ENCODE data around the gene ZNF416.

Gene ZNF416

DNA sequence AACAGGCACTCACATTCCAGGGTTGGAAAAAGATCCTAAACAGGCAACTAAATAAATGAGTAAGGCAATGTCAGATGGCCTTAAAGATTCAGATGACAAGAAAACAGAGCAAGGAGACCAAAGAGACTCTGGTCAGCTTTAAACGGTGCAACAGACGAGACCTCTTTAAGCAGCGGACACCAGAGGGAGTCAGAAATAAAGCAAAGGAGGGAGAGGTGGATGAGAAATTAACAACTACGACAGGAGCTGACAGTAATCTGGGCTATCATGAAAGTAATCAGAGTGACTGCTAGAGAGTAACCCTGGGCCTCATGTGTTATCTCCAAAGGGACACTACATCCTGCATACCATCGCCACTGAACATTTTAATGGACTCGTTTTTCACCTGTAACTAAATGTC lies 20.2 kb downstream of the ZNF416 start:
- no peak for DNase-seq

GRCh38 chr19:57557659-57558058 lies 21.1 kb downstream of the ZNF416 start:
- no peak for DNase-seq

DNA sequence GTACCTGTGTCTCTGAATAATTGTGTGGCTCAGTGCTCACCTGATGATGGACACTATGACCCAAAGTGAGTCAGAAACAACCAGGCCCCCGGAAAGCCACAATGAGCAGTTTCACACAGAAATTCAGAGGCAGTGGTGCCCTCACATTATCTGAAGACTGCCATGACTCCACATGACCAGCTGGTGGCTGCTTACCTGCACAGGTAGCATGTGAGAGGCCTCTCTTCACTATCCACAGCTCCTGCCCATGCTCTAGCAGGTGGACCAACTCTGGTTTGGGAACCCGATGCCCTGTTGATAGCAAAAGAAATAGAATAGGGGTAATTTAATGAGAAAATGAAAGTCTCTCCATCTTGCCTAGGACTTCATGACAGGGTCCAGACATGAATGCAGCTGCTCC lies 26.3 kb downstream of the ZNF416 start:
- no peak for DNase-seq

GRCh38 chr19:57546513-57546912 lies 32.2 kb downstream of the ZNF416 start:
- no peak for DNase-seq

- DNase-seq: no peak
Observed at GRCh38 chr19:57537953-57538547, 40.7 kb downstream of the ZNF416 start.

DNA sequence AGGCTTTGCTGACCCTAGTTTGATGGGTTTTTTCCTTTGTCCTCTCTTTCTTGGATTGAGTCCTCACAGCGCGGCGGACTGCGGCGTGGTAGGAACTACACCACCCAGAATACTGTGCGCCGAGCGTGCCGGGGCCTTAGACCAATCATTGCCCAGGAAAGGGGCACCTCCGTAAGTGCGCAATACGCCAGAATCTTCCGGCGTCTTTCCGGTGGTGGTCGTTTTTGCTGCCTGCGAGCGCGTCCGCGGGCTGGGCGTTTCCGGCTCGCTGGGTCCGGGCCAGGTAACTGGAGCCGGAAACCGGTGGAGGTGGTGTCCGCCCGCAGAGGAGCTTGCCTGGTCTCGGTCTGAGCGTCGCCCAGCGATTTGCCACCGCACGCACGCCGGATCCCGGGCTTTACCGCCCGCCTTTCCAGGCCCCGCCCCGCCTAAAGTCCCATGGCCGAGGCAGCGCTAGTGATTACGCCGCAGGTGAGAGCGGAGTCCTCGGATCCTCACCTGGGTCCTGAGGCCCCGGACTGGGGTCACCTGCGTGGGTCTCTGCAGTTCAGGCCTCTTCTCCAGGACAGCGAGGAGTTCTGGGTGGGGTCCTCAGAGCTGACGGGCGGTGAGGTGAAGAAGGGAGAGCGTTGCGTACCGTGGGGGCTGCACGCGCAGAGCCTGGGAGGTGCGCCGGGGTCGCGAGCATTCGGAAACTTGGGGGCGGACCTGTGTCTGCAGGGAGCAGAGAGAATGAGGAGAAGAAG lies 51.4 kb downstream of the ZNF416 start, which contains the start of gene ZNF549:
TSS of gene ZNF549 (plus strand) at position 221 of the 746 bp plus-strand sequence. CDS start at position 439, 218 bp downstream.
- peak; percentile 99 for DNase-seq

Measured in NCI-H226 (cell line).